HG03575 (cell line): Measurements from ENCODE around the gene TMTC2.

Experiments used
- ATAC-seq: cut with Tn5 transposase; IDR thresholded peaks from one replicate; pipeline ENCODE4 v1.9.1; 2021; ENCODE audit not compliant: unreplicated experiment, insufficient number of reproducible peaks, low FRiP score; ENCODE audit errors: extremely low read depth

TMTC2 gene

DNA sequence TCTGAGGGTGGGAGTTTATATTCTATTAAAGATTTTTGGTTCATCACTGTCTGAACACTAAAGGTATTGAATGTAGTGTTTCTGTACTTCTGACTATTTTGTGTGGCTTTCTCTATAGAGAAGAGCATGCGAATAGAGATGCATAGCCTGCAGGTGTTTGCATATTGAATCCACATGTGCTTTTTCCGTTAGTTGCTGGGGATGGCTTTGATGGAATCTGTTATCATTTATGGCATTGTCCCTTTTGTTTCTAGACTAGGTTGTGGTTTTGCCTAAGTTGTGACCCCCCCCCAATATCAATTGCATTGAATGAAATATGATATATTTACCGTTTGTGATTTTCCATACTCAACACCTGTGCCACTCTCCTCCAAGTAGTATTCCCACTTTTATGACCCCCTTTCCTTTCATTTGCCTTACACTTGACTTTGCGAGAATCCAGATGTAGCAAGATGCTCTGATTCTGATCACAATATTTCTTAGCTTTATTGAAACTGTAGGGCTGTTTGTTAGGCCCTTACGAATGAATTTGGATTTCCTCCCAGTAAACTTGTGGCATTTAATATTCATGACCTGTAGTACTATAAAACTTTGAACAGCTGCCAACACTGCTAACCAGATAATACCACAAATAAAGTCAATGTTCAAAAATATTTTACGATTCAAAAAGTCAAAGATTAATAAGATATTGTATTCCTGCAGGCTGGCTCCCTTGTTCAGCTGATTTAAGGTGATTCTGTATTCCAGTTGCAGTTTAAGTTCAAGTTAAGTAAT lies 176.4 kb downstream of the TMTC2 start:
- ATAC-seq = no peak

GRCh38 chr12:82866227-82866775 lies 179.6 kb downstream of the TMTC2 start:
- ATAC-seq = no peak

DNA sequence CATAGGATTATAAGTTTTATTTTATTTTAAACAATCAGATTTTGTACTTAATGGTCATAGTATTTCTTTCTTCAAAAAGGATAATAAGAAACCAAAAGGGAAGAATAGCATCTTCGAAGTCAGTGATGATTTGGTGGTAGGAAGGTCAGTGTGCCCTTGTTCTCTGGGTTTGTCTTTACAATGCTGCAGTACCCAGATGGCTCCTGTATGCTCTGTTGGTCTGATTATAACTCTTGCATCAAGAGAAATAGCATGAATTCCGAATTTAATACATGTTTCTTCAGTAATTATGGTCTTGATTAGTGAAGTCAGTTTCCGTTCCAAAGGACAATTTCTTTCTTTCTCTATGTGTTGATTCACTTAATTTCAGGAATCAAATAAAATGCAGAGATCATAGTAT lies 180.2 kb downstream of the TMTC2 start:
- ATAC-seq = no peak

DNA sequence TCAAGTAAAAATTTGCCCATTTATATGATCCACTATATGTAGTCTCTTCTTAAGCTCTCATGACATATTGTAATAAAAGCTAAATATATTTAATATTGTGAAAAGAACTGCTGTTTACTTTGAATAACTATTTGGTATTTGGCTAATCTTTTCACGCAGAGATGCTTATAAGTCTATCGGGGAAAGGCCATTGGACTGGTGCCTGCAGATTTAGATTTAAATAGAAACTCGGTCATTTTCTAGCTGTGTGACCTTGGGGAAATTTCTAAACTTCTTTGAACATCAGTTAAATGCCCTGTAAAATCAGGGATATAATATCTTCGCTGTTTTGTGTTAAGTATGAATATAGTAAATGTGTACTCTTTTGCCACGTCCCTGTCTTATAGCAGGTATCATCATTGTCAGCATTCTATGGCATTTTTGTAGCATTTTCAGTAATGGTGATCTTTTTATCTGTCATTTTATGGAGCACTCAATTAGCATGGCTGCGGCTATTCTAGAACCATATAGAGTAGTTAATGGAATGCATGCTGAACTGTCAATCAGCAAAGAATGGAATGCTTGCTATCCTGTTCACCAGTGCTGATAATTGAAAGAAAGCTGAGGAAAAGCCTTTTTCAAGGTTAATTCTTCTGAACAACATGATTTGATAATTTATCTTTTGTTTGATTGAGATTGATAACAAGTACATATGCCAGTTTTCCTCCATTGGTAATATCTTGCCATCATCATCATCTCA lies 181.2 kb downstream of the TMTC2 start:
- ATAC-seq = no peak

DNA sequence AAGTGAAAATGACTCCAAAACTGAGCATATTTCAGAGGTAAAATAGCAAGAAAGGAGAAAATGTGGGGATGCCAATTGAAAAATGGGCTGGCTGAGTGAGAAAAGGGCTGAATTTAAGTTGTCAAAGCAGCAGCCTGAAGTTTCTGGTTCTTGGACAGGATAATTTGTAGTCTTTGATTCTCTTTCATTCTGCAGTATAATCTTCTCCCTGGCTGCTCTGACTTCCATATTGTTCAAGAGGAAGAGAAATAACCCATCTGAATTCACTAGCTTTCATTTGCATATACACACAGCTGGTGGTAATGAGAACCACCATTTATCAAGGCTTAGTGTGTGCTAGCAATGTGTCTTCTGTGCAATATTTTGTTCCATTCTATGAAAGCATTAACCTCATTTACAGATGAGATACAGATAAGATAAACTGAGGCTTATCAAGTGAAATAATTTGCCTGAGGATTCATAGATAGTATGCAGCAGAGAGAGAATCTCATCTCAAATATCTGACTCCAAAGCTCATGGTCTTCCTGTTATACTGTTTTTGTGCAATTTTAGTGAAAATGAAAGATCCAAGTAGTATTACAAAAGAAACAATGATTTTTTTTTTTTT lies 184.2 kb downstream of the TMTC2 start:
- no peak for ATAC-seq

DNA sequence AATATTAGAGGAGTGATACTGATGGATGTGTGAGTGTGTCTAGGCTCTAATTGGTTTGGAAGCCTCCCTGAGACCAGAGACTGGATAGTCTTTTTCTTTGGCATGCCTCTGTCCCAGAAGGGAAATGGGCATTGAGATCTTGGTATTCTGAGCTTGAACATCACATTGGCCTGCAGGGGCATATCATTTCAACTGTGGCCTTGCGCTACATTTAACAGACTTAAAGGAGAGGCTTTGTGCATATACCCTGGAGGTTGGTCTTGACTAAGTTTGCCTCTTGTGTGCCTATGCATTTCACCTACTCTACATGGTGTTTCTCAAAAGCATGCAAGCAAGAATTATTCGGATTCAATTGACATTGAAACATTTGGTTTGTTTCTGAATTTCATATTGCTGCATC lies 185.4 kb downstream of the TMTC2 start:
- no peak for ATAC-seq

- ATAC-seq = no peak
Observed at GRCh38 chr12:82873309-82873708, 186.6 kb downstream of the TMTC2 start.

GRCh38 chr12:82873951-82874350 lies 187.2 kb downstream of the TMTC2 start:
- no peak for ATAC-seq

DNA sequence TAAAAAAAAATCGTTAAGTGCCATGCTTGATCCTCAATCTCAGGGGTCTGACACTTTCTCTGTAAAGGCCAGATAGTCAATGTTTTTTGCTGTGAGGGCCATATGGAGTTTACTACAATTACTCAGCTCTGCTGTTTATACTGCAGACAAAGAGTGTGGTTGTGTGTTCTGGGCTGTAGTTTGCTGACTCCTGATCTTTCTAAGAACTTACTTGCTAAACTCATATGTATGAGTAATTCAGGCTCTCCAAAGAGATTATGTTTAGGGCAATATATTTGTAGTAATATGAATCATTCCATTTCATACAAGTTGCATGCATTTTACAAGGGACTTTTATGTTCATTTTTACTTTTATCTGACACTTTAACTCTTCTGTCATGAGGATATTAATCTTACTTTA lies 188.2 kb downstream of the TMTC2 start:
- no peak for ATAC-seq

GRCh38 chr12:82876075-82876474 lies 189.4 kb downstream of the TMTC2 start:
- ATAC-seq = no peak

- no peak for ATAC-seq
Observed at GRCh38 chr12:82877963-82878362, 191.3 kb downstream of the TMTC2 start.

DNA sequence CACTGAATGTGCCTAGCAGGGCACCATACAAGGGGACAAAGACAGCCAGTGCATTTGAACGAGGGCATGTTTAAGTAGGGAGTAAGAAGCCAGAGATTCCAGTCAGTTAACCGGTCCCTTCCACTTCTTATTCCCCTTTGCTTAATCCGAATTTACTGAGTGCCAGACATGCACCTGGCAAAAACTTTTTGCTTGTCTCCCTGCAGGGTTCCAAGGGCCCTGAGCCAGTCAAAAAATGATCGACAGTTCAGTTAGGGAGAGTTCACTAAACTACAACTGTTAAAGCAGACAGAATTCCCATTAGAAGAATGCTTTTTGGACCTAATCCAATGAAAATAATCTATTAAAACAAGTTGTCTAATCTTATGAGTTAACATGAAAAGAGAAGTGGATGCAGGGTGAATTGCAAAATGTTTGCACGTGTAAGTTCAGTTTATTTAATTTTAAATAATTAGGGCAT lies 193.8 kb downstream of the TMTC2 start:
- ATAC-seq = no peak

GRCh38 chr12:82883394-82884355 lies 197.0 kb downstream of the TMTC2 start:
- no peak for ATAC-seq

- no peak for ATAC-seq
Observed at GRCh38 chr12:82886671-82887340, 200.1 kb downstream of the TMTC2 start.

DNA sequence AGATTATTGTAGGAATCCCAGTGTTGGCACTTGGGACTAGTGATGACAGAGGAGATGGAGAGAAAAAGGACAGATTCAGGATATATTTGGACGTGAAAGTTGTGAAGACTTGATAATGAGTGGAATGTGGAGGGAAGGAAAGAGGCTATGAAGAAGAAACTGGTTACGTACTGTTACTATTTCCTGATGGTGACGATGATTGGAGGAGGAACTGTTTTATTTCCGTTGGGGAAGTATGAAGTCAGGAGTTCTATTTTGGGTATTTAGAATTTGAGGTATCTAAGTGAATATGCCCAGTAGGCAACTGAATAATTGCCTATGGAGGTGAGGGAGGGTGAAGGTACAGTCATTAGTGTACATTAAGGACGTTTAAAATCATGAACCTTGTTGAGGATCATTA lies 207.2 kb downstream of the TMTC2 start:
- no peak for ATAC-seq

GRCh38 chr12:82896277-82896676 lies 209.6 kb downstream of the TMTC2 start:
- ATAC-seq = no peak

DNA sequence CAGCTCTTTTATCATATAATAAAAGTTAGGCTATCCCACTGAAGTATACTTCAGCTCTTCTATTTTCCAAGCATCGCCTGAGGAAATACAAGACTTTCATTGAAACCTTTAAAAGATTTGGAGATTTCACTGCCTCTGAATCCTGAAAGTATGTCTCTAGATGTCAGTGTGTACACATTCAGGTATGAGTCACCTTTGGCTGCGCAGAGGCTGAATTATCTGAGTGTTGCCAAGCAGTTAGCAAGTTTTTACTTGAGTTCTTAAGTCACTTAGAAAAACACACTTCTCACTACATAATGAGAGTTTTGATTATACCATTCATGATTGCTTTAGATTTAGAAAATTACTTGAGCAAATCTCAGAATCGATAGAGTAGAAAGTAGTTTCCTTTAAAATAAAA lies 210.3 kb downstream of the TMTC2 start:
- no peak for ATAC-seq

DNA sequence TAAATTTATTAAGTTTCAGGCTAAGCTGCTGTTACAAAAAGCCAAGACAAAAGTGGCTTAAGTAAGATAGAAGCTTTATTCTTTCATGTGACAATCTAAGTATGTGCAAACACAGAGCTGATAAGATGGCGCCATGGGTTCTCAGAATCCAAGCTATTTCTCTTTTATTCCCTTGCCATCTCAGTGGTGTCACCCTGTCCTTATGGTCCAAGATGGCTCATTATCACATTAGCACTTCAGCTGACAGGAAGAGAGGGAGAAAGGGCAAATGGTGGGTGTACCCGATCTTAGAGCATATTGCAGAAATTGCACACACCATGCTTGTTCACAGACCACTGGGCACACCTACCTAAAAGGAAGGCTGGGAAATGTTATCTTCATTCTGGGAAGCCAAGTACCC lies 211.7 kb downstream of the TMTC2 start:
- no peak for ATAC-seq
